ENCODE measurements around the gene GTF2H1.

Gene GTF2H1

GRCh38 chr11:18352581-18352980 lies 30.2 kb downstream of the GTF2H1 start:
- Histone ChIP-seq H3K9me2 (ENCODE audit: low read depth, low read length) (no peaks in the 10 kb centered on the region), H3F3A (ENCODE audit: insufficient read depth, low read length) (no peaks in the 10 kb centered on the region), H3K4me3 (ENCODE audit: low read depth, low read length, poor library complexity, severe bottlenecking) (no peak overlapping the region), H3K9ac (ENCODE audit: low read length) (no peak overlapping the region), H3K27me3 (ENCODE audit: insufficient read depth, low read length) (no peaks in the 10 kb centered on the region), H3K9me3 (ENCODE audit: low read length) (no peaks in the 10 kb centered on the region), H3K27ac (ENCODE audit: low read depth, low read length, poor library complexity, severe bottlenecking) (no peak overlapping the region), H3K4me2 (ENCODE audit: low read length) (no peak overlapping the region), H3K4me1 (ENCODE audit: insufficient read depth, low read length, severe bottlenecking) (no peaks in the 10 kb centered on the region), H4K20me1 (ENCODE audit: insufficient read depth, low read length) (no peaks in the 10 kb centered on the region), H3K36me3 (ENCODE audit: insufficient read depth, low read length) (peaks cover 63% of the 10 kb centered on the region), H3K79me2 (ENCODE audit: insufficient read depth, low read length) (no peaks in the 10 kb centered on the region), H2AFZ (ENCODE audit: low read length) (no peak overlapping the region)
- TF ChIP-seq EZH2 (IDR thresholded peaks at IDR 0.05; ENCODE audit: borderline replicate concordance, low read length) (no peak), CTCF (IDR thresholded peaks at IDR 0.05; ENCODE audit: low read length) (no peak)

- Histone ChIP-seq H4K20me1 (ENCODE audit: insufficient read depth, low read length) (no peaks in the 10 kb centered on the region), H3K4me3 (ENCODE audit: low read depth, low read length, poor library complexity, severe bottlenecking) (no peak overlapping the region), H3K4me1 (ENCODE audit: insufficient read depth, low read length, severe bottlenecking) (no peaks in the 10 kb centered on the region), H3K27me3 (ENCODE audit: insufficient read depth, low read length) (no peaks in the 10 kb centered on the region), H3K9me3 (ENCODE audit: low read length) (no peaks in the 10 kb centered on the region), H3K9ac (ENCODE audit: low read length) (no peak overlapping the region), H3K9me2 (ENCODE audit: low read depth, low read length) (no peaks in the 10 kb centered on the region), H3K79me2 (ENCODE audit: insufficient read depth, low read length) (no peaks in the 10 kb centered on the region), H3K36me3 (ENCODE audit: insufficient read depth, low read length) (peaks cover 73% of the 10 kb centered on the region), H3K27ac (ENCODE audit: low read depth, low read length, poor library complexity, severe bottlenecking) (no peak overlapping the region), H3K4me2 (ENCODE audit: low read length) (no peak overlapping the region), H3F3A (ENCODE audit: insufficient read depth, low read length) (no peaks in the 10 kb centered on the region), H2AFZ (ENCODE audit: low read length) (no peak overlapping the region)
- TF ChIP-seq EZH2 (IDR thresholded peaks at IDR 0.05; ENCODE audit: borderline replicate concordance, low read length) = no peak
- no peak for TF ChIP-seq CTCF (IDR thresholded peaks at IDR 0.05; ENCODE audit: low read length)
Measured at GRCh38 chr11:18358646-18359045, 36.3 kb downstream of the GTF2H1 start.

DNA sequence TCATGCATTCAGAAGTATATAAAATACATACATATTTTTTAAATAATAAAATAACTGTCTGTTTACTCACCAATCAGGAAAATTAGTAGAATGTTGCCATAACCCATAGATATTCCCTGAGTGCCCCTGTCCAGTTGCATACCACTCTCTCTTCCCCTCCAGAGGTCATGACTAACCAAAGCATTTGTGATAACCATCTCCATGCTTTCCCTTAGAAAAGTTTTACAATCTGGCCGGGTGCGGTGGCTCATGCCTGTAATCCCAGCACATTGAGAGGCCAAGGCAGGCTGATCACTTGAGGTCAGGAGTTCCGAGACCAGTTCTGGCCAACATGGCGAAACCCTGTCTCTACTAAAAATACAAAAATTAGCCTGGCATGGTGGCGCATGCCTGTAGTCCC lies 38.8 kb downstream of the GTF2H1 start:
- Histone ChIP-seq H3K9me3 (ENCODE audit: low read length) (no peaks in the 10 kb centered on the region), H3K9ac (ENCODE audit: low read length) (no peak overlapping the region), H3F3A (ENCODE audit: insufficient read depth, low read length) (no peaks in the 10 kb centered on the region), H3K27me3 (ENCODE audit: insufficient read depth, low read length) (no peaks in the 10 kb centered on the region), H3K4me2 (ENCODE audit: low read length) (no peak overlapping the region), H3K27ac (ENCODE audit: low read depth, low read length, poor library complexity, severe bottlenecking) (no peak overlapping the region), H4K20me1 (ENCODE audit: insufficient read depth, low read length) (no peaks in the 10 kb centered on the region), H3K36me3 (ENCODE audit: insufficient read depth, low read length) (peaks cover 82% of the 10 kb centered on the region), H3K4me3 (ENCODE audit: low read depth, low read length, poor library complexity, severe bottlenecking) (no peak overlapping the region), H3K79me2 (ENCODE audit: insufficient read depth, low read length) (no peaks in the 10 kb centered on the region), H3K9me2 (ENCODE audit: low read depth, low read length) (no peaks in the 10 kb centered on the region), H3K4me1 (ENCODE audit: insufficient read depth, low read length, severe bottlenecking) (no peaks in the 10 kb centered on the region), H2AFZ (ENCODE audit: low read length) (no peak overlapping the region)
- TF ChIP-seq CTCF (IDR thresholded peaks at IDR 0.05; ENCODE audit: low read length) = no peak
- TF ChIP-seq EZH2 (IDR thresholded peaks at IDR 0.05; ENCODE audit: borderline replicate concordance, low read length) = no peak
